HEK293 (cell line): ENCODE results near the gene MC2R.

ENCODE experiments used
- CTCF ChIA-PET: fragments of 350-600 bp; formaldehyde crosslinking; extraction: SDS; loops from one replicate; lab custom pipeline; 2021; ENCODE audit warnings: antibody characterized with exemption; lab: Yijun Ruan, JAX
- POLR2A ChIA-PET: fragments of 300-600 bp; formaldehyde crosslinking; extraction: SDS; loops from one replicate; lab custom pipeline; 2020; ENCODE audit warnings: antibody characterized with exemption, inconsistent platforms; lab: Yijun Ruan, JAX
- H3K27ac ChIP-seq: fragments of 200-500 bp; sonication (Bioruptor generic); 2 replicates; pipeline ENCODE4 v1.5.1; 2014; ENCODE audit warnings: low read depth, low read length, control low read depth, inconsistent platforms; ENCODE audit errors: extremely low read depth
- H3K36me3 ChIP-seq, 2 experiments: fragments of 200-500 bp in 1 of 2; sonication (Bioruptor generic) in 1 of 2; 1 replicate in 1 of 2; 2 replicates in 1 of 2; pipeline ENCODE4 v1.5.1; 2014 to 2017; ENCODE audit warnings: inconsistent platforms in 2 of 2, low read length in 2 of 2; ENCODE audit not compliant: control insufficient read depth in 2 of 2, insufficient read depth in 1 of 2
- H3K4me1 ChIP-seq: fragments of 200-500 bp; sonication (Bioruptor generic); 2 replicates; pipeline ENCODE4 v1.5.1; 2014; ENCODE audit warnings: mild to moderate bottlenecking, low read length, inconsistent platforms; ENCODE audit not compliant: control insufficient read depth, insufficient read depth
- H3K4me3 ChIP-seq: 2 replicates; pipeline ENCODE4 v1.5.1; 2011; ENCODE audit warnings: low read depth, mild to moderate bottlenecking, control low read depth, low read length, moderate library complexity
- H3K9me3 ChIP-seq: fragments of 200-500 bp; sonication (Bioruptor generic); 2 replicates; pipeline ENCODE4 v1.5.1; 2014; ENCODE audit warnings: low read depth, low read length, inconsistent platforms; ENCODE audit not compliant: control insufficient read depth, insufficient read depth
- BCL11A ChIP-seq: fragments of 450-650 bp; formaldehyde crosslinking; IDR thresholded peaks from 2 replicates; pipeline ENCODE4 v1.5.1; 2016; ENCODE audit warnings: low read depth, missing biosample characterization, missing genetic modification characterization
- GLI2 ChIP-seq: fragments of 450-650 bp; formaldehyde crosslinking; IDR thresholded peaks from 2 replicates; pipeline ENCODE4; 2017; ENCODE audit warnings: missing biosample characterization, missing genetic modification characterization, low read depth, borderline replicate concordance
- HOXA7 ChIP-seq: sonication (generic); formaldehyde crosslinking; IDR thresholded peaks from 2 replicates; pipeline ENCODE4 v1.8.1; 2022; ENCODE audit warnings: missing genetic modification reagents, borderline replicate concordance
- HOXC10 ChIP-seq: sonication (generic); formaldehyde crosslinking; IDR thresholded peaks from 2 replicates; pipeline ENCODE4 v1.8.1; 2023; ENCODE audit warnings: mild to moderate bottlenecking, missing genetic modification reagents
- KLF10 ChIP-seq: fragments of 450-650 bp; IDR thresholded peaks from 2 replicates; pipeline ENCODE4 v1.5.1; 2018; ENCODE audit warnings: missing biosample characterization, mild to moderate bottlenecking, missing genetic modification characterization
- OVOL3 ChIP-seq: fragments of 450-650 bp; formaldehyde crosslinking; IDR thresholded peaks from 2 replicates; pipeline ENCODE4 v1.5.1; 2016; ENCODE audit warnings: missing biosample characterization, missing genetic modification characterization
- SP3 ChIP-seq: fragments of 450-650 bp; formaldehyde crosslinking; IDR thresholded peaks from 2 replicates; pipeline ENCODE4 v1.5.1; 2016; ENCODE audit warnings: missing biosample characterization, missing genetic modification characterization
- TCF7L2 ChIP-seq: IDR thresholded peaks from 2 replicates; pipeline ENCODE4 v1.6.1; 2011; ENCODE audit warnings: low read depth, mild to moderate bottlenecking, inconsistent platforms, low read length, moderate library complexity, borderline replicate concordance
- ZBTB7A ChIP-seq: fragments of 450-650 bp; formaldehyde crosslinking; IDR thresholded peaks from 2 replicates; pipeline ENCODE4 v1.5.1; 2016; ENCODE audit warnings: low read depth, missing biosample characterization, missing genetic modification characterization
- ZFP37 ChIP-seq: fragments of 450-650 bp; formaldehyde crosslinking; IDR thresholded peaks from 2 replicates; pipeline ENCODE4 v1.5.1; 2016; ENCODE audit warnings: missing biosample characterization, missing genetic modification characterization
- ZNF184 ChIP-seq: fragments of 450-650 bp; IDR thresholded peaks from 2 replicates; pipeline ENCODE4 v1.5.1; 2018; ENCODE audit warnings: missing biosample characterization, mild to moderate bottlenecking, missing genetic modification characterization
- ZNF223 ChIP-seq: fragments of 450-650 bp; formaldehyde crosslinking; IDR thresholded peaks from 2 replicates; pipeline ENCODE4 v1.5.1; 2016; ENCODE audit warnings: missing biosample characterization, missing genetic modification characterization
- ZNF239 ChIP-seq: fragments of 450-650 bp; formaldehyde crosslinking; IDR thresholded peaks from 2 replicates; pipeline ENCODE4 v1.5.1; 2016; ENCODE audit warnings: missing biosample characterization, missing genetic modification characterization
- ZNF24 ChIP-seq: fragments of 450-650 bp; formaldehyde crosslinking; IDR thresholded peaks from 2 replicates; pipeline ENCODE4 v1.5.1; 2016; ENCODE audit warnings: missing biosample characterization, missing genetic modification characterization
- ZNF248 ChIP-seq: fragments of 450-650 bp; formaldehyde crosslinking; IDR thresholded peaks from 2 replicates; pipeline ENCODE4 v1.5.1; 2017; ENCODE audit warnings: missing biosample characterization, missing genetic modification characterization
- ZNF274 ChIP-seq, 2 experiments: fragments of 200-500 bp in 1 of 2; fragments of 450-650 bp in 1 of 2; sonication (Bioruptor generic) in 1 of 2; formaldehyde crosslinking in 1 of 2; IDR thresholded peaks; 2 replicates each; pipeline versions ENCODE4 v1.5.1 to v1.6.1; 2014 to 2016; ENCODE audit warnings: borderline replicate concordance in 1 of 2, inconsistent platforms in 1 of 2, low read length in 1 of 2, missing biosample characterization in 1 of 2, missing genetic modification characterization in 1 of 2
- ZNF366 ChIP-seq: fragments of 450-650 bp; formaldehyde crosslinking; conservative IDR thresholded peaks from 2 replicates; pipeline ENCODE4 v1.5.1; 2016; ENCODE audit warnings: missing biosample characterization, missing genetic modification characterization
- ZNF514 ChIP-seq: fragments of 450-650 bp; formaldehyde crosslinking; IDR thresholded peaks from 2 replicates; pipeline ENCODE4 v1.5.1; 2016; ENCODE audit warnings: missing biosample characterization, missing genetic modification characterization
- ZNF521 ChIP-seq: fragments of 450-650 bp; formaldehyde crosslinking; IDR thresholded peaks from 2 replicates; pipeline ENCODE4 v1.5.1; 2017; ENCODE audit warnings: missing biosample characterization, mild to moderate bottlenecking, missing genetic modification characterization
- ZNF560 ChIP-seq: fragments of 450-650 bp; formaldehyde crosslinking; IDR thresholded peaks from 2 replicates; pipeline ENCODE4 v1.5.1; 2017; ENCODE audit warnings: missing biosample characterization, missing genetic modification characterization, borderline replicate concordance
- ZNF596 ChIP-seq: fragments of 450-650 bp; IDR thresholded peaks from 2 replicates; pipeline ENCODE4 v1.5.0; 2018; ENCODE audit warnings: missing biosample characterization, mild to moderate bottlenecking, missing genetic modification characterization, moderate library complexity
- ZNF660 ChIP-seq: fragments of 450-650 bp; IDR thresholded peaks from 2 replicates; pipeline ENCODE4 v1.5.1; 2018; ENCODE audit warnings: missing biosample characterization, mild to moderate bottlenecking, missing genetic modification characterization
- ZNF670 ChIP-seq: fragments of 450-650 bp; formaldehyde crosslinking; IDR thresholded peaks from 2 replicates; pipeline ENCODE4 v1.5.1; 2016; ENCODE audit warnings: missing biosample characterization, missing genetic modification characterization, low read depth
- ZNF792 ChIP-seq: fragments of 450-650 bp; formaldehyde crosslinking; IDR thresholded peaks from 2 replicates; pipeline ENCODE4 v1.5.1; 2016; ENCODE audit warnings: missing biosample characterization, missing genetic modification characterization
- TF ChIP-seq, protein P1 (sequence below): fragments of 450-650 bp; formaldehyde crosslinking; IDR thresholded peaks from 2 replicates; pipeline ENCODE4 v1.5.1; 2016; ENCODE audit warnings: missing biosample characterization, missing genetic modification characterization, low read depth
- TF ChIP-seq, protein P2 (sequence below): fragments of 450-650 bp; formaldehyde crosslinking; IDR thresholded peaks from 2 replicates; pipeline ENCODE4 v1.5.1; 2017; ENCODE audit warnings: missing biosample characterization, missing genetic modification characterization
- TF ChIP-seq, protein P3 (sequence below): fragments of 450-650 bp; formaldehyde crosslinking; IDR thresholded peaks from 2 replicates; pipeline ENCODE4; 2016; ENCODE audit warnings: missing biosample characterization, missing genetic modification characterization
- TF ChIP-seq, protein P4 (sequence below): fragments of 450-650 bp; formaldehyde crosslinking; IDR thresholded peaks from 2 replicates; pipeline ENCODE4 v1.5.1; 2016; ENCODE audit warnings: missing biosample characterization, missing genetic modification characterization
- TF ChIP-seq, protein P5 (sequence below): fragments of 450-650 bp; formaldehyde crosslinking; IDR thresholded peaks from 2 replicates; pipeline ENCODE4 v1.5.1; 2016; ENCODE audit warnings: missing biosample characterization, missing genetic modification characterization

The MC2R gene

DNA sequence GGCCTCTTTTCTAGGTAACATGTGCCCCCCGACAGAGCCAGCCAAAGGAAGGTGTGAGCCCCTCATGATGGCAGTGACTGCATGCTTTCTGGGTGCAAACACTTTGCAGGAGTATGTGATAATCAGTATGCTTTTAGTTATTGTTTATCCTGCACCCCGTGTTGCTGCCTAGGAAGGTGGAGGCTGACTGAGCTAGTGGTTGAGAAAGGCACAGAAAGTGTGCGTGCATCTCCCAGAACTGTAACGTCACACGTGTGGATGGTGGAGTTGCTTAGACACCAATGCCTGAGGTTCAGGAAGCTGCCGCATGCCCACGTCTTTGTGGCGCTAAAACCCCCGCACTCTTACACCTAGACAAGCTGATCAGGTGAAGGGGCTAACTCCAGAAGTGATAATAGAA, 580 bp downstream of the MC2R start (continued):
- TF ChIP-seq, protein P1, sequence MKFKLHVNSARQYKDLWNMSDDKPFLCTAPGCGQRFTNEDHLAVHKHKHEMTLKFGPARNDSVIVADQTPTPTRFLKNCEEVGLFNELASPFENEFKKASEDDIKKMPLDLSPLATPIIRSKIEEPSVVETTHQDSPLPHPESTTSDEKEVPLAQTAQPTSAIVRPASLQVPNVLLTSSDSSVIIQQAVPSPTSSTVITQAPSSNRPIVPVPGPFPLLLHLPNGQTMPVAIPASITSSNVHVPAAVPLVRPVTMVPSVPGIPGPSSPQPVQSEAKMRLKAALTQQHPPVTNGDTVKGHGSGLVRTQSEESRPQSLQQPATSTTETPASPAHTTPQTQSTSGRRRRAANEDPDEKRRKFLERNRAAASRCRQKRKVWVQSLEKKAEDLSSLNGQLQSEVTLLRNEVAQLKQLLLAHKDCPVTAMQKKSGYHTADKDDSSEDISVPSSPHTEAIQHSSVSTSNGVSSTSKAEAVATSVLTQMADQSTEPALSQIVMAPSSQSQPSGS (tag by site-specific recombination) = no peak
- TF ChIP-seq ZNF660 (tag by site-specific recombination) (no peak), ZNF596 (tag by site-specific recombination) (no peak), KLF10 (no peak)

DNA sequence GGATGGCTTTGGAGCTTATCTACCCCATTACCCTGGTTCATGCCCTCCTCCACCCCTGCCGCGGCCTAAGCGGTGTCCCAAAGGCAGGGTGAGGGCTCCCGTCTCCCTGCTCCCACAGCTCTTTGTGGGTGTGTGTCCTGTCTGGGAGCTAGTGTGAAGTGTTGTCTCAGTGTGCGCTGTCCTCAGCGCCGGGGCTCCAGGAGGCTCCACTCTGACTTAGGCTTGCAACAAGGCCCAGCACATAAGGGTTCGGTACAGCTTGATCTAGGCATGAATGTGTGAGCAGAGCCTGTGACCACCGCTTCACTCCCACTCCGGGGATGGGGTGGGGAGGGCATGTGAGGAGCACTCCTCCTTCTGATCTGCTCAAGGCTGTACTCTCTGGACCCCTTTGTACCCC, 1.2 kb downstream of the MC2R start:
- POLR2A ChIA-PET = no interaction called here
- no peaks in the 10 kb centered on the region for H3K9me3 ChIP-seq
- no peaks in the 10 kb centered on the region for H3K36me3 ChIP-seq
- H3K4me3 ChIP-seq = no peak overlapping the region
- TF ChIP-seq ZNF274 (IDR thresholded peaks at IDR 0.05; ENCODE audit: low read length) = no peak
- no peak for TF ChIP-seq ZNF274 (tag by site-specific recombination; IDR thresholded peaks at IDR 0.05; ENCODE audit: borderline replicate concordance)
- TF ChIP-seq TCF7L2 = no peak
- TF ChIP-seq, protein P2, sequence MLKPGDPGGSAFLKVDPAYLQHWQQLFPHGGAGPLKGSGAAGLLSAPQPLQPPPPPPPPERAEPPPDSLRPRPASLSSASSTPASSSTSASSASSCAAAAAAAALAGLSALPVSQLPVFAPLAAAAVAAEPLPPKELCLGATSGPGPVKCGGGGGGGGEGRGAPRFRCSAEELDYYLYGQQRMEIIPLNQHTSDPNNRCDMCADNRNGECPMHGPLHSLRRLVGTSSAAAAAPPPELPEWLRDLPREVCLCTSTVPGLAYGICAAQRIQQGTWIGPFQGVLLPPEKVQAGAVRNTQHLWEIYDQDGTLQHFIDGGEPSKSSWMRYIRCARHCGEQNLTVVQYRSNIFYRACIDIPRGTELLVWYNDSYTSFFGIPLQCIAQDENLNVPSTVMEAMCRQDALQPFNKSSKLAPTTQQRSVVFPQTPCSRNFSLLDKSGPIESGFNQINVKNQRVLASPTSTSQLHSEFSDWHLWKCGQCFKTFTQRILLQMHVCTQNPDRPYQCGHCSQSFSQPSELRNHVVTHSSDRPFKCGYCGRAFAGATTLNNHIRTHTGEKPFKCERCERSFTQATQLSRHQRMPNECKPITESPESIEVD = no peak
- TF ChIP-seq ZNF184 (tag by site-specific recombination) = no peak
- TF ChIP-seq ZNF670 (tag by site-specific recombination) = no peak
- TF ChIP-seq HOXA7 = no peak
- TF ChIP-seq ZNF792 (tag by site-specific recombination) = no peak
- no peak for TF ChIP-seq ZNF521
- TF ChIP-seq ZNF223 (tag by site-specific recombination) = no peak
- no peak for TF ChIP-seq BCL11A (tag by site-specific recombination)
- no peak for TF ChIP-seq ZNF514
- TF ChIP-seq ZBTB7A (tag by site-specific recombination) = no peak
- no peak for TF ChIP-seq ZNF239 (tag by site-specific recombination)
- no peak for TF ChIP-seq OVOL3 (tag by site-specific recombination)
- TF ChIP-seq ZNF560 (tag by site-specific recombination) = no peak
- TF ChIP-seq, protein P3, sequence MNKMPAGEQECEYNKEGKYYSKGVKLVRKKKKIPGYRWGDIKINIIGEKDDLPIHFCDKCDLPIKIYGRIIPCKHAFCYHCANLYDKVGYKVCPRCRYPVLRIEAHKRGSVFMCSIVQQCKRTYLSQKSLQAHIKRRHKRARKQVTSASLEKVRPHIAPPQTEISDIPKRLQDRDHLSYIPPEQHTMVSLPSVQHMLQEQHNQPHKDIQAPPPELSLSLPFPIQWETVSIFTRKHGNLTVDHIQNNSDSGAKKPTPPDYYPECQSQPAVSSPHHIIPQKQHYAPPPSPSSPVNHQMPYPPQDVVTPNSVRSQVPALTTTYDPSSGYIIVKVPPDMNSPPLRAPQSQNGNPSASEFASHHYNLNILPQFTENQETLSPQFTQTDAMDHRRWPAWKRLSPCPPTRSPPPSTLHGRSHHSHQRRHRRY = no peak
- CTCF ChIA-PET = no interaction called here
- no peaks in the 10 kb centered on the region for H3K4me1 ChIP-seq
- H3K27ac ChIP-seq = no peak overlapping the region

DNA sequence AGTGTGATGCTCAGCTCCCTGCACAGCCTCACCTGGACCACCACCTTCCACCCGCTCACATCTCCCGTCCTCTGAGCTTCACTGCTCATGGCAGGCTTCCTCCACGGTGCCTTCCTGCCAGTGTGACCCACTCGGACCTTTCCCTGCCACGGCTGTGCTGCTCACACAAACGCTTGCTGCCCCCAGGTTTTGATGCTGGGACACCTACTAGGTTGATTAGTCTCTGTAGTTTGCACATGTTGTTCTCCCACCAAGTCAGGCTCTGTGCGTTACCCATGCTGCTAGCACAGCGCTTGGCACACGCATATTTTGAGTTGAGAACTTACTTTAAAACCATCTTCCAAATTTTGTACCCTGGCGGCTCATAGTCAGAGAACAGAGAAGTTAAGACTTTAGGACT, 2.1 kb downstream of the MC2R start:
- H3K36me3 ChIP-seq = no peaks in the 10 kb centered on the region
- CTCF ChIA-PET = interaction anchor here (0.6 kb wide), 1 partner anchor 277 kb away, joined by 5 read pairs; no protein-coding TSS in a partner anchor

More for the DNA sequence above, 2.1 kb downstream of the MC2R start:
- Histone ChIP-seq H3K9me3 (no peaks in the 10 kb centered on the region), H3K27ac (no peak overlapping the region), H3K4me1 (no peaks in the 10 kb centered on the region), H3K4me3 (no peak overlapping the region)
- POLR2A ChIA-PET = no interaction called here
- TF ChIP-seq ZNF24 (tag by site-specific recombination) = no peak
- no peak for TF ChIP-seq GLI2 (tag by site-specific recombination)
- no peak for TF ChIP-seq HOXC10 (CRISPR knock-in tag)
- TF ChIP-seq, protein P4, sequence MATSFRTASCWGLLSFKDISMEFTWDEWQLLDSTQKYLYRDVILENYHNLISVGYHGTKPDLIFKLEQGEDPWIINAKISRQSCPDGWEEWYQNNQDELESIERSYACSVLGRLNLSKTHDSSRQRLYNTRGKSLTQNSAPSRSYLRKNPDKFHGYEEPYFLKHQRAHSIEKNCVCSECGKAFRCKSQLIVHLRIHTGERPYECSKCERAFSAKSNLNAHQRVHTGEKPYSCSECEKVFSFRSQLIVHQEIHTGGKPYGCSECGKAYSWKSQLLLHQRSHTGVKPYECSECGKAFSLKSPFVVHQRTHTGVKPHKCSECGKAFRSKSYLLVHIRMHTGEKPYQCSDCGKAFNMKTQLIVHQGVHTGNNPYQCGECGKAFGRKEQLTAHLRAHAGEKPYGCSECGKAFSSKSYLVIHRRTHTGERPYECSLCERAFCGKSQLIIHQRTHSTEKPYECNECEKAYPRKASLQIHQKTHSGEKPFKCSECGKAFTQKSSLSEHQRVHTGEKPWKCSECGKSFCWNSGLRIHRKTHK (tag by site-specific recombination) = no peak
- TF ChIP-seq, protein P5, sequence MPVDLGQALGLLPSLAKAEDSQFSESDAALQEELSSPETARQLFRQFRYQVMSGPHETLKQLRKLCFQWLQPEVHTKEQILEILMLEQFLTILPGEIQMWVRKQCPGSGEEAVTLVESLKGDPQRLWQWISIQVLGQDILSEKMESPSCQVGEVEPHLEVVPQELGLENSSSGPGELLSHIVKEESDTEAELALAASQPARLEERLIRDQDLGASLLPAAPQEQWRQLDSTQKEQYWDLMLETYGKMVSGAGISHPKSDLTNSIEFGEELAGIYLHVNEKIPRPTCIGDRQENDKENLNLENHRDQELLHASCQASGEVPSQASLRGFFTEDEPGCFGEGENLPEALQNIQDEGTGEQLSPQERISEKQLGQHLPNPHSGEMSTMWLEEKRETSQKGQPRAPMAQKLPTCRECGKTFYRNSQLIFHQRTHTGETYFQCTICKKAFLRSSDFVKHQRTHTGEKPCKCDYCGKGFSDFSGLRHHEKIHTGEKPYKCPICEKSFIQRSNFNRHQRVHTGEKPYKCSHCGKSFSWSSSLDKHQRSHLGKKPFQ (tag by site-specific recombination) = no peak
- no peak for TF ChIP-seq ZNF366 (tag by site-specific recombination)
- TF ChIP-seq ZFP37 = no peak
- no peak for TF ChIP-seq SP3 (tag by site-specific recombination)
- no peak for TF ChIP-seq ZNF248
